ENCODE measurements around the gene HOMER2. TPM values are rescaled to one million over a fixed set of nuclear protein-coding genes. Genes with fewer than 3 reads are reported as not detected.
A peak's percentile ranks its signal among the peaks of the same experiment; 100 is the strongest.

Gene HOMER2
- total RNA-seq, 1 experiment from 2014 or later = 28.6 TPM

DNA sequence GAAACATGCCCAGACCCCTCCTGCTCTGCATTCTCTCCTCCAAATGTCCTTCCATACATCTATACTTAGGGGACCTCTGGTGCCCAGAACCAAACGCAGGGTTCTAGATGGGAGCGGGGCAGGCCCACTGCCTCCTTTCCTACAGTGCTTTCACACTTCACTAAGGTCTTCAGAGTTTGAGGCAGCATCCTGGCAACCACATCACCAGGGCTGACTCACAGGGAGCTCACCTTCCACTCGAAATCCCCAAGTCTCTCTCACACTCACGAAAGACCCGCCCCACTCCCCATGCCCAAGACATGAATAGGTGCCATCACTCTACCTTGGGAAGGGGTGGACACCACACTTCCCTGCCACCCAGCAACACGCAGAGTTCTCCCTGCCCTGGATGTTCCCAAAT, 18.9 kb downstream of the HOMER2 start:
- peak; percentile 61 for DNase-seq (ENCODE audit: low read depth)

DNA sequence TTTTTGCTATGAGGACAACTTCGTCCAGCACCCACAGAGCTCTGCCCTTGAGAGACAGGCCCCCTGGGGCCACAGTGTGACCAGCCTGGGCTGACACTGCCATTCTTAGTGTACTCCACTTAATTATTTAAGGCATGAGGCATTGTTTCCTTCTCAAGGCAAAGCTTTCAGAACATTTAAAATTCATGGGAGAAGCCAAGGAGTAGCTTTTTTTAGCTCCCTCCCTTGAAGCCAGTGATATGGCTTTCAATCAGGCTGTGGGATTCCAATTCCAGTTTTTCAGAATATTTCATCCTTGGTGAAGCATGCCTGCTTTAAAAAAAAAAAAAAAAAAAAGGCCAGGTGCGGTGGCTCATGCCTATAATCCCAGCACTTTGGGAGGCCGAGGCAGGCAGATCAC, 21.3 kb downstream of the HOMER2 start:
- no peak for DNase-seq (ENCODE audit: low read depth)

- no peak for DNase-seq (ENCODE audit: low read depth)
Observed at GRCh38 chr15:82930461-82930860, 22.1 kb downstream of the HOMER2 start.

GRCh38 chr15:82928711-82929110, 23.8 kb downstream of the HOMER2 start:
- DNase-seq (ENCODE audit: low read depth) = peak; percentile 24

DNA sequence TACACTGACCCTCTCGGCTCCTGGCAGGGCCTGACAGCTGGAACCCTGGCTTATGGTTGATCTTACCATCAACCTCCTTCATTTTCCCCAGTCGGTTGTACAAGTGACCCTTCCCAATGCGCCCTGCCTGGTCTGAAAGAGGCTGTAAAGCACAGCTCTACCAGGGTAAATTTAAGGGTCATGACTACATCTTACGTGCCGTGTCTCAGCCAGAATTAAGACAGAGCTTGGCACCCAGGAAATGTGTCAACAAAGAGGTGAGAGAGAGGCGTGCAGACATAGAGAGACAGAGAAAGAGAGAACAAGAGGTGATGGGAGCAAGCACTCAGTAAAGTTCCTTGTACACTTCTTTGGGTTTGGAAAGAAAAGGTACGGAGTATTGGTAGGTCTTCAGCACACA, 28.8 kb downstream of the HOMER2 start:
- DNase-seq (ENCODE audit: low read depth) = no peak

GRCh38 chr15:82922737-82923136, 29.8 kb downstream of the HOMER2 start:
- no peak for DNase-seq (ENCODE audit: low read depth)

DNA sequence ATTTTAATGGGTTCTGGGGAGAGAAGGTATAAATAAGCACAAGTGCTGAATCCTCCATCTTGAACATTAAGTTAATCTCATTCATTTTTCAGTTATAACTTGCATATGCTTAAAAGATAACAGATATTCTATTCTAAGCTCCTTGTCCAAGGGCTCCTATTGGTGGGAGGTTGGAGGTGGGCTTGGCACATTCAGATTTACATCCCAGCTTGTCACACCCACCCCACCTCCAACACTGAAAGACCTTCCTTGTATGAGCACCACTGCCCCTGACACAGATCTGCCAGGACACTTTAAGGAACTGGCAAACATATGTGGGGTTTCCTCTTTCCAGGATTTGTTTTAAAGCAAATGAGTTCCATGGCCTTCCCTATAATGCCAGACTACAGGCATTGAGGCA, 30.6 kb downstream of the HOMER2 start:
- no peak for DNase-seq (ENCODE audit: low read depth)

GRCh38 chr15:82921242-82921641, 31.3 kb downstream of the HOMER2 start:
- DNase-seq (ENCODE audit: low read depth) = no peak

DNA sequence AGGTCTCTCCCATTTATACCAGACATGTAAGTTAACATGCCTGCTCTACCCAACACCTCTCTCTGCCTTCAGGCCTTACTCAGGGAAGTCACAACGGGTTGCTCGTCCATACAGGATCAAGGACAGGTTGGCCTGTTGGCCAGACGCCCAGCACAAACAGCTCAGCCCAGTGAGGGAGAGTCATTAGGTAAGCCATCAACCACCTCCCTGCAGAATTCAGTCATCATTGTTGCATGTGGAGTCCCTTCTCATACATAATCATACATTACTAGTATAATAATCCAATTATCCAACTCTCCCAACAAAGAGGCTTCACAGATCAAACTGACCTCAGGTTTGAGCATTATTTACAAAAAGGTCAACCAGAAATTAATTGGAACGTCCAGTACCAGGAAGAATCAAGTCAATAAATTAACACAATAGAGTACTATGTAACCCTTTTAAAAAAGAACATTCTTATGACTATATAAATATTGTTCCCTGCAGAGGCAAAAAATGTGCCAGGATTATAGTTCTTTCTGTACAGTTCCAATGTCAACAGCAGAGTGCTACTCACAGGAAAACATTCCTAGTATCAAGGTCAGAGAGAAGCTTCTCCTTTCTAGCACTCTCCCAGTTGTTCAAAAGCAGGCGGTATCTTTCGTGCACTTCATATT, 33.2 kb downstream of the HOMER2 start:
- no peak for DNase-seq (ENCODE audit: low read depth)

- DNase-seq (ENCODE audit: low read depth) = no peak
Observed at GRCh38 chr15:82918607-82919230, 33.8 kb downstream of the HOMER2 start.

DNA sequence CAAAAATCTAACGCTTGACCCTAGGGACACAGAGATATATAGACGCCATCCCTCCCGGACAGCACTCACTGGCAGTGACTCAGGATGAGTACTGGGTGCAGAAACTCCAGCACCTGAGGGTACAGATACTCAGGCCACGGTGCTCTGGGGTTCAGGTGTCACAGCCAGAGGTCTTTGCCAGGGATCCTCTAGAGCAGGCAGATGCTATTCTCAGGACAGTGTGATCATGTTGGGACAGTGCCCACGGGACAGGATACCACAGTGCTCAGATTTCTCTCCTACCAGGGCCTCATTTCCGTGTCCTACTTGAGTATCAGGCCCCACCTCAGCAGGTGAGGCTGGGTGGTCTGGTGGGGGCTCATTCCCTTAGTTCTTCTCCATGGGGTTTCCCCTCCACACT, 34.4 kb downstream of the HOMER2 start:
- DNase-seq (ENCODE audit: low read depth) = no peak

DNA sequence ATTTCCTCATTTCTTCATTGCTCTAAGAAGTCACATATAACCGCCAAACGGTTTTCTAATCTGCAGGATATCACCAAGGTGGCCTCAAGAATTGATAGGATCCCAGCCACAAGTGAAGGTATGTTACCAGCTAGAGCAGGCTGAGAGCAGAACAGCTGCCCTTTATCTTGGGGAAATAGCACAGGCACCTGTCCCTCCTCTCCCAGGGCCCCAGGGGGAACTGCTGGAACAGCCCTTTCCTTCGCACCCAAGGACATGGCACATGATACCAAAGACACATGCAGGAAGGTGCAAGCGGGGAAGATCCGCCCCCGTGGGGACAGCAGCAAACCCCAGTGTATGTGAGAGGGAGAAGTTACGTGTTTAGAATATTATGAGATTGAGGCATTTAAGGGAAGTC, 35.3 kb downstream of the HOMER2 start:
- DNase-seq (ENCODE audit: low read depth) = no peak

DNA sequence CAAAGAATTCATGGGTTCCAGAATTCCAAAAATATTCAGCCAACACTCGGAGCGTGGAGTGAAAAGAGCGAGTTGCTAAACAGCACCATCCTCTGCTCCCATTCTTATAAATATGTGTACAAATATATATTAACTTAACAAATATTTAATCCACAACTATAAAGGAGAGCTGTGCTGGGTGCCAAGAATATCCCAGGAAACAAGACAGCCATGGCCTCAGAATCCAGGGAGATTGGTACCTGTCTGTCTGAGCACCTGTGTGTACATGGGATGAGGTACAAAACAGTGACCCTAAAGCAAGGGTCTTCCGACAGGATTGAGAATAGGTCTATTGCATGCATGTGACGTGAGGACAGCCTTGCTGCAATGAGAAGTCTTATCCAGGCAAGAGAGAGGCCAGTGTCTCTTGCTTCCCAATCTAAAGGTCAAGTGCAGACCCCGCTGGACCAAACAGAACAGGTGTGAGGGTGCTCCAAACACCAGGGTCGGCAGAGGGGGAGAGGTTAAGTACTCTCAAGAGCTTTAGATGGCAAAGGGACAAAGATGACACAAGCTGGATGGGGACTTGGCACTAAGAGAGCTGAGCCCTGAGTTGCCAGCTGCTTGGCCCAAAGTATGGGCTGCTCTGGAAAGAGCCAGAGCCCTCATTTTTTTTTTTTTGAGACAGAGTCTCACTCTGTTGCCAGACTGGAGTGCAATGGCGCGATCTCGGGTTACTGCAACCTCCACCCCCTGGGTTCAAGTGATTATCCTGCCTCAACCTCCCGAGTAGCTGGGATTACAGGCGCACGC, 36.2 kb downstream of the HOMER2 start:
- DNase-seq (ENCODE audit: low read depth) = no peak

DNA sequence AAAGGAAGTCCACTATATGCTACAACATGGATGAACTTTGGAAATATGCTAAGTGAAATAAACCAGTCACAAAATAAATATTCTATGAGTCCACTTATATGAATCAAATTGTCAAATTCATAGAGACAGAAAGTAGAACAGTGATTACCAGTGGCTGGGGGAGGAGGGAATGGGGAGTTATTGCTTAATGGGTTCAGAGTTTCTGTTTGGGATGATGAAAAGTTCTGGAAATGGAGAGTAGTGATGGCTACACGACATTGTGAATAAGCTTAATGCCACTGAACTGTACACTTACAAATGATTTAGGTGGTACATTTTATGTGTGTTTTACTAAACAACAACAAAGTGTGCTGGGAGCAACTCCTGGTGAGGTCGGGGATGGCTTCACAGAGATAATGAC, 38.1 kb downstream of the HOMER2 start:
- DNase-seq (ENCODE audit: low read depth) = no peak

DNA sequence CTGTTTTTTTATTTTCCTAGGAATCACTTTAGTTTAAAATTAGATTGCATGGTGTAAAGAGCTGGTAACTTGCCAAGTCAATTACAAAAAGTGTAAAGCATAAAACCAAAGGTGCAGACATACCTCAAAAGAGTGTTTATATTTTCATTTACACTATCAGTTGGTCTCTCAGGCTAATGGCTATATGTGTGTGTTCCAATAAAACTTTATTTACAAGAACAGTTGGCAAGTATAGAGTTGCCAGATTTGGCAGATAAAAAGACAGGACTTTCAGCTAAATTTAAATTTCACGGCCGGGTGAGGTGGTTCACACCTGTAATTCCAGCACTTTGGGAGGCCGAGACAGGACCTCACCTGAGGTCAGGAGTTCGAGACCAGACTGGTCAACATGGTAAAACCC, 41.1 kb downstream of the HOMER2 start:
- no peak for DNase-seq (ENCODE audit: low read depth)

GRCh38 chr15:82910721-82911120, 41.8 kb downstream of the HOMER2 start:
- DNase-seq (ENCODE audit: low read depth) = no peak

DNA sequence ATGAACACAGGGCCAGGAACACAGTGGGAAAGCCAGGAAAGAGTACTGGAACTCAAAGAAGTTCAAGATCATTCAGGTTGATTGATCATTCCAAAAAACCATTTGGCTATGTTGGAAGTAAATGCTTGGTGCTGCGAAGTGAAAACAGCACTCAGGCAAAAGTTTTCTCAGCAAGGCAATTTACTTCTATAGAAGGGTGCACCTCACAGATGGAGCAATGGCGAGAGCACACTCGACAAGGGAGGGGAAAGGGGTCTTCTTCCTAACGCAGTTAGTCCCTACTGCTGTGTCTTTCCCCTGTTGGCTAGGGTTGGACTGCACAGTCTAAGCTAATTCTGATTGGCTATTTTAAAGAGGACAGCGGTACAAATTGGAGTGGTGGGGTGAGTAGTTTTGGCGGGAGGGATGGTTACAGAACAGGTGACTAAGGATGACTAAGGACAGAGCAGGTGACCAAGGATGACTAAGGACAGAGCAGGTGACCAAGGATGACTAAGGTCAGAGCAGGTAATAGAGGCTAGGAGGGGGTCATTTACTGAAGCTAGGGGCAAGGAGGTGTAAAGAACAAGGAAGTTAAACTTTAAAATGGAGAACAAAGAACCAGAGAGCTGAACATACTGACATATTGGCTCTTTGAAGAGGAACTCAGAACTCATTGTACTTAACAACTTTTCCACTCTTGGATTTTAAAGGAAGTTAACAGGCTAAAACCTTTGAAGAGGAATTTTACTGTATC, 43.3 kb downstream of the HOMER2 start:
- DNase-seq (ENCODE audit: low read depth) = peak; percentile 20

- DNase-seq (ENCODE audit: low read depth) = no peak
Observed at GRCh38 chr15:82907350-82907749, 45.2 kb downstream of the HOMER2 start.

DNA sequence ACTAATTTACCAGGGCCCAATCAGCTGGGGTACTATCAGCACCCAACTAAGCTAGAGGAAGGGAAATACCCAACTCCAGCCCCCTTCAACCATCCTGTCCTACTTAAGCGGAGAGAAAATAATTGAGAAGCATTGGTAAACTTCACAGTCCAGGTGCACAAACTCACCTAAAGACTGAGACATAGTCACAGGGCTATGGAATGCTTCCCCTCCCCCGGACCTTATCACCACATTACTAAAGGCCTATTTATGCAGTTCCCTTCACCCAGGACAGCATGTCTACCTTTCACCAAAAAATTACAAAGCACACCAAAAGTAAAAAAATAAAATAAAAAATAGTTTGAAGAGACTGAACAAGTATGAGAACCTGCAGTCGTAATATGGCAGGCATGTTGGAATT, 47.9 kb downstream of the HOMER2 start:
- DNase-seq (ENCODE audit: low read depth) = no peak

- no peak for DNase-seq (ENCODE audit: low read depth)
Observed at GRCh38 chr15:82903511-82903910, 49.0 kb downstream of the HOMER2 start.

- DNase-seq (ENCODE audit: low read depth) = no peak
Observed at GRCh38 chr15:82901114-82901805, 51.3 kb downstream of the HOMER2 start.
